ENCODE data around the gene PSMB7. TPM values are rescaled to one million over a fixed set of nuclear protein-coding genes. Genes with fewer than 3 reads are reported as not detected.

The PSMB7 gene
- total RNA-seq, 1 donor from 2014 or later = 73.2 TPM

- no peak overlapping the region for H3K4me3 ChIP-seq
- DNase-seq (no peak), ATAC-seq (no peak)
- peaks cover 90% of the 10 kb centered on the region for H3K36me3 ChIP-seq
- TF ChIP-seq CTCF (IDR thresholded peaks at IDR 0.05) = no peak
- no peaks in the 10 kb centered on the region for H3K4me1 ChIP-seq
- H3K27me3 ChIP-seq (ENCODE audit: low read depth) = no peaks in the 10 kb centered on the region
- no peak overlapping the region for H3K27ac ChIP-seq
- H3K9me3 ChIP-seq = no peaks in the 10 kb centered on the region
- intact Hi-C loops (cut with DNase I) = no loop called here
Observed at GRCh38 chr9:124326378-124326777, 88.9 kb downstream of the PSMB7 start.

- peaks cover 90% of the 10 kb centered on the region for H3K36me3 ChIP-seq
- ATAC-seq = peak; percentile 81 to 83
- intact Hi-C loops (cut with DNase I) = no loop called here
Observed at GRCh38 chr9:124325816-124326215, 89.4 kb downstream of the PSMB7 start.

GRCh38 chr9:124323904-124324303 is 91.3 kb downstream of the PSMB7 start:
- peaks cover 71% of the 10 kb centered on the region for H3K36me3 ChIP-seq
- H3K9me3 ChIP-seq = no peaks in the 10 kb centered on the region
- no peak overlapping the region for H3K27ac ChIP-seq
- DNase-seq (no peak), ATAC-seq (no peak)
- intact Hi-C loops (cut with DNase I) = no loop called here
- no peak overlapping the region for H3K4me3 ChIP-seq
- H3K4me1 ChIP-seq = peaks cover 13% of the 10 kb centered on the region
- no peaks in the 10 kb centered on the region for H3K27me3 ChIP-seq (ENCODE audit: low read depth)
- no peak for TF ChIP-seq CTCF (IDR thresholded peaks at IDR 0.05)

More at GRCh38 chr9:124325816-124326215, 89.4 kb downstream of the PSMB7 start:
- H3K4me1 ChIP-seq = peaks cover 3% of the 10 kb centered on the region
- peak; percentile 65 for DNase-seq
- peak overlapping the region; percentile 69 for H3K27ac ChIP-seq
- no peaks in the 10 kb centered on the region for H3K27me3 ChIP-seq (ENCODE audit: low read depth)
- no peak for TF ChIP-seq CTCF (IDR thresholded peaks at IDR 0.05)
- H3K4me3 ChIP-seq = no peak overlapping the region
- H3K9me3 ChIP-seq = no peaks in the 10 kb centered on the region

GRCh38 chr9:124322618-124323432 is 92.4 kb downstream of the PSMB7 start:
- peaks cover 61% of the 10 kb centered on the region for H3K36me3 ChIP-seq
- DNase-seq (no peak), ATAC-seq (no peak)
- intact Hi-C loops (cut with DNase I) = no loop called here
- no peaks in the 10 kb centered on the region for H3K9me3 ChIP-seq
- H3K27ac ChIP-seq = peak overlapping the region; percentile 7
- peaks cover 13% of the 10 kb centered on the region for H3K4me1 ChIP-seq
- H3K27me3 ChIP-seq (ENCODE audit: low read depth) = no peaks in the 10 kb centered on the region
- H3K4me3 ChIP-seq = no peak overlapping the region
- no peak for TF ChIP-seq CTCF (IDR thresholded peaks at IDR 0.05)

GRCh38 chr9:124321935-124322334 is 93.3 kb downstream of the PSMB7 start:
- Histone ChIP-seq H3K9me3 (no peaks in the 10 kb centered on the region), H3K4me3 (no peak overlapping the region), H3K27me3 (ENCODE audit: low read depth) (no peaks in the 10 kb centered on the region), H3K27ac (peak overlapping the region; percentile 7), H3K4me1 (peaks cover 13% of the 10 kb centered on the region), H3K36me3 (peaks cover 61% of the 10 kb centered on the region)
- ATAC-seq = no peak
- TF ChIP-seq CTCF (IDR thresholded peaks at IDR 0.05) = no peak
- intact Hi-C loops (cut with DNase I) = no loop called here
- DNase-seq = no peak

All from lower lobe of right lung (tissue), 2 donors.